HepG2 (cell line): ENCODE measurements around the gene MCF2L. TPM values are rescaled to one million over a fixed set of nuclear protein-coding genes. Genes with fewer than 3 reads are reported as not detected.

Experiments
- ATAC-seq: fragments of 200-7000 bp; cut with Tn5 transposase; 3 replicates; pipeline ENCODE4 v1.9.1; 2020; ENCODE audit warnings: mild to moderate bottlenecking, moderate library complexity
- BruUV-seq: library from RNA; stranded (reverse); fragments of 400-500 nt; replicated peaks from 2 replicates; lab custom pipeline; 2021; lab: Mats Ljungman, UMichigan
- CTCF ChIA-PET: fragments of 300-600 bp; formaldehyde crosslinking; extraction: SDS; loops from one replicate; lab custom pipeline; 2021; ENCODE audit warnings: low total read pairs, inconsistent platforms, low intra/inter-chr PET ratio; lab: Yijun Ruan, JAX
- POLR2A ChIA-PET: fragments of 350-600 bp; sonication (Branson Sonifier 250); formaldehyde crosslinking; loops from one replicate; lab custom pipeline; 2020; ENCODE audit warnings: antibody characterized with exemption, inconsistent platforms; lab: Yijun Ruan, JAX
- DNase-seq: peaks from one replicate; pipeline ENCODE4 v3.0.0-alpha.2; 2015; ENCODE audit warnings: low spot score
- FAIRE-seq: peaks from 3 replicates; lab custom pipeline; 2011; peaks lifted over from hg19 to GRCh38; lab: Jason Lieb, UNC
- H2AFZ ChIP-seq: one replicate; pipeline ENCODE4 v1.6.1; 2011; ENCODE audit warnings: low read length, inconsistent platforms
- H3K27ac ChIP-seq: fragments of 300-600 bp; 3 replicates; pipeline ENCODE4 v1.8.0; 2011; ENCODE audit warnings: mixed run types, mild to moderate bottlenecking, mixed read lengths, low read length, inconsistent platforms; ENCODE audit not compliant: insufficient read depth; ENCODE audit errors: extremely low read length
- H3K27me3 ChIP-seq, 2 experiments: fragments of 200-600 bp in 1 of 2; 2 replicates in 1 of 2; 3 replicates in 1 of 2; pipeline versions ENCODE4 v1.6.0 to v1.8.0; 2011; ENCODE audit warnings: low read length in 2 of 2, mild to moderate bottlenecking in 2 of 2, moderate library complexity in 2 of 2, inconsistent platforms in 1 of 2; ENCODE audit not compliant: insufficient read depth in 2 of 2, control insufficient read depth in 1 of 2
- H3K36me3 ChIP-seq, 2 experiments: fragments of 200-600 bp in 1 of 2; replicated peaks in 1 of 2; 2 replicates in 1 of 2; 3 replicates in 1 of 2; pipeline versions ENCODE4 v1.5.1 to v1.8.0; 2011; ENCODE audit warnings: low read length in 2 of 2, inconsistent platforms in 1 of 2; ENCODE audit not compliant: insufficient read depth in 2 of 2, control insufficient read depth in 1 of 2
- H3K4me1 ChIP-seq: 2 replicates; pipeline ENCODE4 v1.5.1; 2012; ENCODE audit warnings: low read length, inconsistent platforms; ENCODE audit not compliant: insufficient read depth
- H3K4me2 ChIP-seq: 2 replicates; pipeline ENCODE4 v1.6.0; 2011; ENCODE audit warnings: low read depth, low read length, inconsistent platforms
- H3K4me3 ChIP-seq, 3 experiments: fragments of 200-600 bp in 1 of 3; sonication (generic), shearing (Covaris generic) in 1 of 3; replicated peaks in 1 of 3; 2 replicates each; pipeline ENCODE4 v1.5.1; 2011 to 2016; ENCODE audit warnings: low read length in 3 of 3, inconsistent platforms in 2 of 3, low read depth in 2 of 3, mild to moderate bottlenecking in 2 of 3, control low read depth in 1 of 3, mixed read lengths in 1 of 3; ENCODE audit not compliant: insufficient read depth in 1 of 3
- H3K79me2 ChIP-seq: one replicate; pipeline ENCODE4 v1.6.1; 2011; ENCODE audit warnings: low read length, inconsistent platforms; ENCODE audit not compliant: insufficient read depth
- H3K9ac ChIP-seq: 2 replicates; pipeline ENCODE4 v1.6.0; 2011; ENCODE audit warnings: mild to moderate bottlenecking, low read depth, low read length, inconsistent platforms; ENCODE audit not compliant: insufficient read depth
- H3K9me3 ChIP-seq: 2 replicates; pipeline ENCODE4 v1.5.1; 2012; ENCODE audit warnings: mild to moderate bottlenecking, low read length
- H4K20me1 ChIP-seq: 2 replicates; pipeline ENCODE4 v1.6.0; 2011; ENCODE audit warnings: inconsistent platforms, mild to moderate bottlenecking, low read length, moderate library complexity; ENCODE audit not compliant: insufficient read depth
- MYC ChIP-seq: sonication (generic); formaldehyde crosslinking; IDR thresholded peaks from 2 replicates; pipeline ENCODE4 v1.9.0; 2021; ENCODE audit warnings: missing genetic modification reagents, borderline replicate concordance
- ZNF563 ChIP-seq: sonication (generic); formaldehyde crosslinking; IDR thresholded peaks from 2 replicates; pipeline ENCODE4 v1.8.0; 2022; ENCODE audit warnings: mild to moderate bottlenecking, moderate library complexity, missing genetic modification reagents
- ZNF629 ChIP-seq: sonication (generic); formaldehyde crosslinking; conservative IDR thresholded peaks from 2 replicates; pipeline ENCODE4 v1.5.0; 2020; ENCODE audit warnings: missing genetic modification reagents
- ZNF746 ChIP-seq: sonication (generic); formaldehyde crosslinking; IDR thresholded peaks from 2 replicates; pipeline ENCODE4 v1.8.0; 2022; ENCODE audit warnings: mild to moderate bottlenecking, missing genetic modification reagents
- WGBS: methylation state at CpG from one replicate; pipeline ENCODE4 v1.1.6; 2017; ENCODE audit warnings: low lambda C conversion rate; 5-methylcytosine and 5-hydroxymethylcytosine counted together
- in situ Hi-C: cut with HindIII; loops from 2 replicates; pipeline ENCODE4 v1.10.0; 2017; ENCODE audit warnings: low pct_unique_long_range_greater_than_20kb; ENCODE audit not compliant: extremely low pct_ligation_motif_present
- intact Hi-C: fragments of 100-400 bp; cut with micrococcal nuclease; formaldehyde crosslinking; loops from one replicate; pipeline ENCODE4 v1.10.0; 2022; ENCODE audit not compliant: unreplicated experiment
- polyA plus RNA-seq, 8 experiments: library from polyadenylated mRNA; depleted of rRNA in 3 of 8; stranded (reverse) in 7 of 8; unstranded in 1 of 8; fragments of >200 nt; fragmentation: Illumina TruSeq in 4 of 8; extraction: Trizol in 4 of 8; gene quantifications; 2 replicates each; pipeline versions ENCODE4 v1.2.1 to v1.2.3, GENCODE V29; 2011 to 2016; ENCODE audit warnings: low read depth in 4 of 8, missing spikeins in 1 of 8, mixed read lengths in 1 of 8; ENCODE audit not compliant: insufficient read depth in 1 of 8
- total RNA-seq, 5 experiments: library from RNA; depleted of rRNA; stranded (reverse); fragments of >200 nt; fragmentation: Illumina TruSeq; extraction: Trizol; gene quantifications; 2 replicates each; pipeline ENCODE4 v1.2.3, GENCODE V29; 2016; ENCODE audit warnings: low read depth in 1 of 5

The MCF2L gene
- total and polyA plus RNA-seq, 2 of the 13 experiments (the other 11 are each of a cell fraction or from before 2014, with no cell fraction given), result 19.4 to 28.4 TPM

GRCh38 chr13:112954488-112955270 is 14.3 kb upstream of the MCF2L start:
- H4K20me1 ChIP-seq, result peaks cover 4% of the 10 kb centered on the region; the same call in 1 of the 2 replicates
- TF ChIP-seq MYC (CRISPR knock-in tag) (0 out of 2 replicates have a peak, but pooled peaks have one; percentile 32), ZNF563 (CRISPR knock-in tag) (no peak)
- FAIRE-seq (no peak), ATAC-seq (no peak), DNase-seq (no peak)
- BruUV-seq, result no TSS peak
- no peak overlapping the region for H3K9ac ChIP-seq
- H3K27ac ChIP-seq, result no peak overlapping the region
- H3K36me3 ChIP-seq, result no peaks in the 10 kb centered on the region
- peaks cover 96% of the 10 kb centered on the region for H3K4me1 ChIP-seq
- peak overlapping the region; percentile 95 for H3K4me2 ChIP-seq
- WGBS, result 79% methylated on average over 9 of the region's 13 CpGs
- H3K9me3 ChIP-seq, result no peaks in the 10 kb centered on the region
- H3K79me2 ChIP-seq, result peaks cover 3% of the 10 kb centered on the region
- no peak overlapping the region for H3K4me3 ChIP-seq
- intact Hi-C loops (no loop called here), in situ Hi-C loops (no loop called here)
- POLR2A ChIA-PET, result interaction anchor here (1.1 to 2.2 kb wide), 3 partner anchors 11 to 30 kb away, joined by 3 to 14 read pairs (median 4); no protein-coding TSS in a partner anchor
- CTCF ChIA-PET, result no interaction called here
- H3K27me3 ChIP-seq, result no peaks in the 10 kb centered on the region
- no peak overlapping the region for H2AFZ ChIP-seq

GRCh38 chr13:112955271-112955937 is 13.6 kb upstream of the MCF2L start:
- no peaks in the 10 kb centered on the region for H3K27me3 ChIP-seq
- POLR2A ChIA-PET, result interaction anchor here (1.1 to 1.5 kb wide), 2 partner anchors 14 to 29 kb away, joined by 3 to 4 read pairs; no protein-coding TSS in a partner anchor

More at GRCh38 chr13:112955271-112955937, 13.6 kb upstream of the MCF2L start:
- FAIRE-seq (no peak), ATAC-seq (no peak), DNase-seq (no peak)
- Histone ChIP-seq H3K4me2 (no peak overlapping the region), H3K9me3 (no peaks in the 10 kb centered on the region), H3K27ac (no peak overlapping the region), H2AFZ (no peak overlapping the region), H3K36me3 (no peaks in the 10 kb centered on the region), H3K9ac (no peak overlapping the region), H4K20me1 (peaks cover 4% of the 10 kb centered on the region; the same call in 1 of the 2 replicates), H3K4me1 (peaks cover 98% of the 10 kb centered on the region), H3K4me3 (no peak overlapping the region), H3K79me2 (peaks cover 3% of the 10 kb centered on the region)
- no TSS peak for BruUV-seq
- TF ChIP-seq ZNF746 (CRISPR knock-in tag) (no peak), ZNF629 (CRISPR knock-in tag) (peak; percentile 83)
- in situ Hi-C loops (no loop called here), intact Hi-C loops (no loop called here)
- WGBS, result 97% methylated on average over 14 of the region's 15 CpGs
- CTCF ChIA-PET, result no interaction called here
